Measurements from ENCODE around the gene INTS3. TPM values are rescaled to one million over a fixed set of nuclear protein-coding genes. Genes with fewer than 3 reads are reported as not detected.

INTS3 gene
- total and polyA plus RNA-seq, 2 donors (not counting 3 experiments of a cell fraction or from before 2014, with no cell fraction given) = 61.9 to 63.1 TPM

DNA sequence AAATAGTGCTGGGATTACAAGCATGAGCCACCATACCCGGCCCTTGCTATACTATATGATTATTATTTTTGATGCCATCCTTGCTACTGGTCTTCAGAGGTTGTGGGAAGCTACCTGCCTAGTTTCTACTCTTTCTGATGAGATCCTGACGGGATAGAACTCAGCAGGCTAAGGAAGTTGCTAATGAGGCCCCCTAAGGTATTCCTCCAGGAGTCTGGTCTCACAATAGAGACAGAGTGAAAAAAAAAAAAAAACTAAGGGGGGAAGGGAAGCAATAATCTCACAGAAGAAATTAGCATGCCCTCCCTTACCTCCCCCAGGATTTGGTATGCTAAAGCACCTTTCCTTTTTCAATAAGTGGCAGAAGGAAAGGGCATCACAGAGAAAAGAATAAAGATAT lies 17.6 kb downstream of the INTS3 start:
- ChIA-PET CTCF (interaction anchor here (1.0 kb wide), 1 partner anchor 18 kb away, joined by 5 read pairs; the partner anchor contains the start of gene INTS3), POLR2A (interaction anchor here (0.6 to 0.7 kb wide), 2 partner anchors 17 to 18 kb away, joined by 5 to 8 read pairs; partner anchors contain the start of gene INTS3)
- no peaks in the 10 kb centered on the region for H3K9me1 ChIP-seq (replicated peaks; ENCODE audit: control insufficient read depth, extremely low read depth, insufficient read depth, low read length)
- H4K20me1 ChIP-seq (replicated peaks; ENCODE audit: control insufficient read depth, extremely low read depth, insufficient read depth, low read length) = no peaks in the 10 kb centered on the region
- dilution Hi-C loops (cut with MboI; ENCODE audit: extremely low pct_ligation_motif_present, low sequenced_read_pairs) = no loop called here
- no peak overlapping the region for H2AFZ ChIP-seq (ENCODE audit: low read depth, low read length)
- H3K36me3 ChIP-seq (ENCODE audit: control insufficient read depth in 2 of 2, extremely low read depth in 1 of 2, insufficient read depth in 2 of 2, low read length in 2 of 2) = peaks cover 22 to 27% of the 10 kb centered on the region in 2 experiments
- no peak for DNase-seq (ENCODE audit: low read depth, low spot score)
- H3K9ac ChIP-seq (replicated peaks; ENCODE audit: extremely low read depth, insufficient read depth, low read length) = no peak overlapping the region
- H3K9me3 ChIP-seq (replicated peaks; ENCODE audit: control insufficient read depth, insufficient read depth, low read length) = no peaks in the 10 kb centered on the region
- no peak overlapping the region for H3K4me3 ChIP-seq (replicated peaks in 1 of 3; ENCODE audit: insufficient read depth in 1 of 3, low read depth in 1 of 3, low read length in 3 of 3)
- no peak overlapping the region for H3K27ac ChIP-seq (ENCODE audit: insufficient read depth, low read depth, low read length)
- TF ChIP-seq GATA2 (IDR thresholded peaks at IDR 0.05; ENCODE audit: insufficient read depth, insufficient read length, low read depth, low read length) (no peak), FOS (IDR thresholded peaks at IDR 0.05; ENCODE audit: borderline replicate concordance, insufficient read depth, low read length) (no peak), MYC (IDR thresholded peaks at IDR 0.05; ENCODE audit: low read depth, low read length) (no peak), POLR2A (IDR thresholded peaks at IDR 0.05; ENCODE audit: low read depth, low read length) (no peak), EZH2 (IDR thresholded peaks at IDR 0.05; ENCODE audit: borderline replicate concordance, low read depth, low read length, severe bottlenecking) (no peak), POLR2AphosphoS5 (IDR thresholded peaks at IDR 0.05; ENCODE audit: insufficient read depth, low read depth, low read length) (no peak), JUN (IDR thresholded peaks at IDR 0.05; ENCODE audit: borderline replicate concordance, insufficient read depth, insufficient read length, low read depth) (no peak)
- TF ChIP-seq, protein P1, sequence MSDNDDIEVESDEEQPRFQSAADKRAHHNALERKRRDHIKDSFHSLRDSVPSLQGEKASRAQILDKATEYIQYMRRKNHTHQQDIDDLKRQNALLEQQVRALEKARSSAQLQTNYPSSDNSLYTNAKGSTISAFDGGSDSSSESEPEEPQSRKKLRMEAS (IDR thresholded peaks at IDR 0.05; ENCODE audit: insufficient read depth, insufficient read length) = no peak
- TF ChIP-seq, protein P2, sequence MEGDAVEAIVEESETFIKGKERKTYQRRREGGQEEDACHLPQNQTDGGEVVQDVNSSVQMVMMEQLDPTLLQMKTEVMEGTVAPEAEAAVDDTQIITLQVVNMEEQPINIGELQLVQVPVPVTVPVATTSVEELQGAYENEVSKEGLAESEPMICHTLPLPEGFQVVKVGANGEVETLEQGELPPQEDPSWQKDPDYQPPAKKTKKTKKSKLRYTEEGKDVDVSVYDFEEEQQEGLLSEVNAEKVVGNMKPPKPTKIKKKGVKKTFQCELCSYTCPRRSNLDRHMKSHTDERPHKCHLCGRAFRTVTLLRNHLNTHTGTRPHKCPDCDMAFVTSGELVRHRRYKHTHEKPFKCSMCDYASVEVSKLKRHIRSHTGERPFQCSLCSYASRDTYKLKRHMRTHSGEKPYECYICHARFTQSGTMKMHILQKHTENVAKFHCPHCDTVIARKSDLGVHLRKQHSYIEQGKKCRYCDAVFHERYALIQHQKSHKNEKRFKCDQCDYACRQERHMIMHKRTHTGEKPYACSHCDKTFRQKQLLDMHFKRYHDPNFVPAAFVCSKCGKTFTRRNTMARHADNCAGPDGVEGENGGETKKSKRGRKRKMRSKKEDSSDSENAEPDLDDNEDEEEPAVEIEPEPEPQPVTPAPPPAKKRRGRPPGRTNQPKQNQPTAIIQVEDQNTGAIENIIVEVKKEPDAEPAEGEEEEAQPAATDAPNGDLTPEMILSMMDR (IDR thresholded peaks at IDR 0.05; ENCODE audit: extremely low read depth in 1 of 2, insufficient read depth in 1 of 2, low read depth in 1 of 2, low read length in 2 of 2) = no peak
- H3K79me2 ChIP-seq (ENCODE audit: control insufficient read depth, insufficient read depth, low read length) = no peaks in the 10 kb centered on the region
- H3K27me3 ChIP-seq (ENCODE audit: control insufficient read depth in 2 of 2, insufficient read depth in 2 of 2, low read length in 2 of 2) = no peaks in the 10 kb centered on the region
- intact Hi-C loops (cut with micrococcal nuclease) = no loop called here
- no peak for FAIRE-seq
- BruUV-seq (replicated peaks) = no TSS peak
- peaks cover 10% of the 10 kb centered on the region for H3K4me1 ChIP-seq (ENCODE audit: control insufficient read depth, extremely low read depth, insufficient read depth, low read length)
- no peak overlapping the region for H3K4me2 ChIP-seq (ENCODE audit: insufficient read depth, low read length)
